HG02981 (cell line): ENCODE data around the gene DSC3.

ENCODE experiments used
- ATAC-seq: cut with Tn5 transposase; IDR thresholded peaks from one replicate; pipeline ENCODE4 v1.9.1; 2021; ENCODE audit warnings: mild to moderate bottlenecking, moderate library complexity; ENCODE audit not compliant: unreplicated experiment

Gene DSC3

GRCh38 chr18:31042406-31043181 is at the start of gene DSC3:
Gene DSC3, minus strand, starts transcription at chr18:31042742. Its CDS starts 82 bp downstream, at chr18:31042660.
- no peak for ATAC-seq

- no peak for ATAC-seq
Measured at GRCh38 chr18:31091350-31091749, 48.8 kb upstream of the DSC3 start.

GRCh38 chr18:31088532-31088931 is 46.0 kb upstream of the DSC3 start:
- ATAC-seq = no peak

- ATAC-seq = no peak
Measured at GRCh38 chr18:31079973-31080372, 37.4 kb upstream of the DSC3 start.

- no peak for ATAC-seq
Measured at GRCh38 chr18:31077878-31078277, 35.3 kb upstream of the DSC3 start.

- ATAC-seq = no peak
Measured at GRCh38 chr18:31072175-31072574, 29.6 kb upstream of the DSC3 start.

GRCh38 chr18:31070206-31070605 is 27.7 kb upstream of the DSC3 start:
- ATAC-seq = no peak

- ATAC-seq = no peak
Measured at GRCh38 chr18:31066266-31066665, 23.7 kb upstream of the DSC3 start.

DNA sequence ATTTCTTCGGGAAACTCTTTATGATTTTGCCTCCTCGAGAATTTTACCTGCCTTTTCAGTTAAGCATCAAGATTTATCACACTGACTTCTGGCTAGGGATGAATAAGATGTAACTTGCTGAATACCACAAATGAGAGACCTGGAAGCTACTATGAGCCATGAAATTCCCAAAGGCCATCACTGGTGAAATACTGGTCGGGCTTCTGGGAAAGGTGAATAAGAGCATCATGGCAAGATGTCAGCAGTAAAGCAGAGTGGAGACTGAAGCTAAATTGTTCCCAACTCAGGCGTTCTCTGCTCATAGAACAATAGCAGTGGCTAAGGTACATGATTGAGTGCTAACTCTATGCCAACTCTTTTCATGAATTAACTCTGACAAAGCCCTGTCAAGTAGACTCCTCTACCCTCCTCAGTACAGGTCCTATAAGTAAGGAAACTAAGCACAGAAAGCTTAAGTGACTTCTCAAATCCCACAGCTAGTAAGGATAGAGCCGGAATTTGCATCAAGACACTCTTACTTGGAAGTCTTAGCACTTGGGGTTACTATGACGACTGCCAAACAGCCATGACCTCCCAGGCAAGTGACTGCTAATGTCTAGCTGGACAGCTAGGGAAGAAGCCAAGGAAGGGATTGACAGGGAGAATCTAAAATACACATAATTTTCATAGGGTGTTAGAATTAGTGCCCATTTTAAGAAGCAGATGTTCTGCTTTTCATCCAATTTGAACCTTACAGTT is 22.7 kb upstream of the DSC3 start:
- ATAC-seq = no peak

DNA sequence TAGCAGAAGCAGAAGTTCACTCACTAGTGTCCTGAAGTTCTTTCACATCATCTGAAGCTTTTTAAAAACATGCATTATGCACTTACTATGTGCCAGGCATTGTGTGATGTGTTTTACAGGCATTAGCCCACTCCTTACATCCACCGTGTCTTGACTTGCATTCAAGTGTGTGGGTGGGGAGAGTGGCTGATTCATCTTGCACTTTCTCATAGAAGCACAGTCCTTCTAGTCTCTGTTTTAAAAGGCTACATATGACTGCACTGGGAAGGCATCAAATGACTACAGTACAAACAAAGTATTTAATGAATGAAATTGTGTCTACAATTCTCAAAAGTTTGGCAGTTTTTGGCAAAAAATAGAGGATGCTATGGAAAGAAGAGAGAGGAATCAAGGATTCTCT is 21.6 kb upstream of the DSC3 start:
- ATAC-seq = peak; percentile 58

DNA sequence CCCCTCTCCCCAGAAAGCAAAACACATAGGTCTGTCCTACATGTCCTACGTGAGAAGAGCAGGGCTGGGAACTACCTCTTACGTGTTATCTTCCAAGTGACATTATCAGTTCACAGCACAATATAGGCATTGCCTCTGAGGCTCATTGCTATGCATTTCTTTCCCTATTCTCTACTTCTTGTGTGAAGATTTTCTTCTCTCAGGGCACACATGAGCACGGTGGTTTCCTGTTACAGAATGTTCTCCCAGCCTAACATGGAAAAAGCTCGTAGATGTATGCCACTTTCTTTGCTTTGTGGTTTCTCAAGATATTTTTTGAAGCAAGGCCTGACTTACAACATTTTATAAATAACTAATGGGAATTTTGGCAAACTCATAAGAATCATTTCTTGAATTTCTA is 19.4 kb upstream of the DSC3 start:
- no peak for ATAC-seq

GRCh38 chr18:31058897-31059296 is 16.4 kb upstream of the DSC3 start:
- no peak for ATAC-seq

GRCh38 chr18:31057917-31058316 is 15.4 kb upstream of the DSC3 start:
- no peak for ATAC-seq

DNA sequence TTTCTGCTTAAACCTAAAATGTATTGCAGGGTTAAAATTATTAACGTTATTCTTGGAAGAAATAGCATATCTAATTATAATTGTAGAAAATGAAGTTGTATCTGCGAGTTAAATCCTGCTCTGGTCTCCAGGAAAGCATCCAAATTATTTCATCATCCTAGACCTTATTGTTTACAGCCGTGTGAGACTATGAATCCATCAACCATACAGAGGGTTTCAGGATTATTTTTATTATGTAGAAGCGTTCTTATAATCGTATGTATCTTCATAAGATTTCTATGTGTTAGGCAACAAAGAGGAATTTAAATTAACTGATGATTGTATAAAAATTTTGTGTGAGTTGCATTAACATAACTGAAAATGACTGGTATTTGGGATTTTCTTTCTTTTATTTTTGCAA is 14.5 kb upstream of the DSC3 start:
- ATAC-seq = no peak

- ATAC-seq = no peak
Measured at GRCh38 chr18:31056296-31056695, 13.8 kb upstream of the DSC3 start.

- ATAC-seq = no peak
Measured at GRCh38 chr18:31050635-31051034, 8.1 kb upstream of the DSC3 start.

- no peak for ATAC-seq
Measured at GRCh38 chr18:31049189-31049588, 6.6 kb upstream of the DSC3 start.

DNA sequence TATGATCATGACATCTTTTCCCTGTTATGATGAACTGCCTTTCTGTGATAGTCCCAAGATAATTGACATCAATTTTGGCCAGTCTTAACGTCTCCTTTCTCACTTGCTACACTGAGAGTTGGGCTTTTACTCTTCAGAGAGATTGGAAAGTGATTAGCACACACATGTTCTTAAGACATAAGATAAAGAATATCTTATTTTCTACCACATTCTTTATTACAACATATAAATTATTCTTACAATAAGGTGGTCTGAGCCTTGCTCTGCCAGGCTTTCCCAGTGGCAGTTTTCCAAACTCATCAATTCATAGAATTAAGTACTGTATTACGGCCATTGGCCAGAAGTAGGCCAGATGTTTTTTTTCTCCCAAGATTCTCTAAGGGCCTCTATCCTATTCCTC is 5.7 kb upstream of the DSC3 start:
- ATAC-seq = no peak

DNA sequence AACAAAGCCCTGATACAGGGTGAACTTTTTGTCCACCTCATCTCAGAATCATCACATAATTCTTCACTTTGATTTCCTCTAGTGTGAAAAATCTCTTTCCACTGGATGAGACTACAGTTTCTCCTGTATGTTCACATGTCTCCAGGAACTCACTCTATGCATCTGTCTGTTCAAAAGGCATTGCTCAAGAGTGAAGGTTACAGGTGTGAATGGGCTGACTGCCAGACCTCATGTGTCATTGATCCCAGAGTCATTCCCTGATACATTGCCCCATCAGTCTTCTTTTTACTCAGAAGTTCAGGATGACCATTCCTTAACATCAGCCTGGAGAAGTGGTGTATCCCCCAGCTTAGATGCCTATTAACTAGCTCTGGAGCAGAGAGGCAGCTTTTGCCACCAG is 4.4 kb upstream of the DSC3 start:
- no peak for ATAC-seq

DNA sequence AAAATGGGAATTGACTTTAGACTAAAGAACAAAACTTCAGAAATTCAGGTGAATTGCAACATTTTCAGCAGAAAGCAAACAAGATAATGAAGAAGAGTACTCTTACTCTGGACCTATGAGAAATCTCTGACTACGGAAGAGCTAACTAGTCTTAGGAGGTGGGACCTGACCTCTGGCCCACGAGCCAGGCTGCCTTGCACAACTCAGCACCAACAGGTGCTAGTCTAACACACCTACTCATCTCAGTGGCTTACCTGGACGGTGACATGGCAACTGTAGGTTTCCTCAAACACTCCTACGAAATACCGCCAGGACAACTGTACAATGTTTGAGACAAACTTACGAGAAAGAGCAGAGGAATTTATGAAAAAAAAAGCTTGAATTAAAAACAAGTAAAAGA is 3.1 kb upstream of the DSC3 start:
- ATAC-seq = no peak

GRCh38 chr18:31044926-31045325 is 2.4 kb upstream of the DSC3 start:
- no peak for ATAC-seq

DNA sequence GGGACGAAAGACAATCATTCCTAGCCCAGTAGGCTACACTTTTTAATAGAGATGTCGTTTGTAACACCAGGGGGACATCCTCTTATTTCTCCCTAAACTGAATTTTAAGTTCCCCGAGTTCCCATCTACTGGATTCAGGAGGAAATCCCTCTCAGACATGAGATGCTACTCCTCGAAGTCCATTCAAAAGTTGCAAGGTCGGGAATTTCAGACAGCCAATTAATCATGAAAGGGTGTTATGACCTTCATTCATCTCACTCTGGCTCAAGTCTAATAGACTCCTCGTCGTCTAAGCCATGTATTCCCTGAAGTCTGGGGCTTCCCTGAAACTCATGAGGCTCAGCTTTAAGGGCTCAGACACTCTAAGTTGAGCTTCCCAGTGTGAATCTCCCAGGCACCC is 1.2 kb upstream of the DSC3 start:
- ATAC-seq = no peak

GRCh38 chr18:31042084-31042405 is 497 bp downstream of the DSC3 start:
- no peak for ATAC-seq
